Cardiac fibroblast (primary cell): ENCODE measurements around the gene DEPDC4.

Experiments used
- DNase-seq, 2 donors: peaks; one replicate each; pipeline versions ENCODE4 v3.0.0 to v3.0.0-alpha.2; 2010; ENCODE audit warnings: low read depth in 2 of 2
- H3K4me3 ChIP-seq, 2 donors: replicated peaks in 1 of 2; 1 replicate in 1 of 2; 2 replicates in 1 of 2; pipeline ENCODE4 v1.5.1; 2011; ENCODE audit warnings: low read depth in 2 of 2, low read length in 2 of 2, mild to moderate bottlenecking in 2 of 2, moderate library complexity in 1 of 2
- CTCF ChIP-seq: IDR thresholded peaks from one replicate; pipeline ENCODE4 v1.5.1; 2011; ENCODE audit warnings: low read depth, mild to moderate bottlenecking, low read length, inconsistent platforms

Gene DEPDC4

GRCh38 chr12:100200463-100201181 lies 66.3 kb downstream of the DEPDC4 start, which contains the start of gene ACTR6:
TSS of gene ACTR6 (plus strand) at chr12:100200815. CDS start at chr12:100200852, 37 bp downstream.
- peak; percentile 97 to 98 for DNase-seq
- H3K4me3 ChIP-seq = peak within 1 kb of the TSS; percentile 68 to 80
- no peak for TF ChIP-seq CTCF

- DNase-seq = peak; percentile 2 to 22
- TF ChIP-seq CTCF = no peak
- H3K4me3 ChIP-seq = peak overlapping the region; percentile 68 to 80
Measured at GRCh38 chr12:100199347-100200149, 67.3 kb downstream of the DEPDC4 start.

- H3K4me3 ChIP-seq = peak overlapping the region; percentile 68 to 80
- no peak for TF ChIP-seq CTCF
- DNase-seq = no peak
Measured at GRCh38 chr12:100199023-100199346, 67.9 kb downstream of the DEPDC4 start.

- no peak for TF ChIP-seq CTCF
Measured at GRCh38 chr12:100197486-100197885, 69.4 kb downstream of the DEPDC4 start.

GRCh38 chr12:100193085-100193484 lies 73.8 kb downstream of the DEPDC4 start:
- no peak overlapping the region for H3K4me3 ChIP-seq
- TF ChIP-seq CTCF = no peak
- no peak for DNase-seq

More at GRCh38 chr12:100197486-100197885, 69.4 kb downstream of the DEPDC4 start:
- no peak for DNase-seq
- H3K4me3 ChIP-seq = no peak overlapping the region
